T47D (cell line): Measurements from ENCODE around the gene PPM1B.
"Not testable (repeated sequence)": the region's sequence is repeated elsewhere in the genome, so short reads cannot be mapped to it uniquely, and the experiment has no call there.

Source experiments
- DNase-seq, 2 experiments: peaks; one replicate each; pipeline versions ENCODE4 v3.0.0 to v3.0.0-alpha.2; 2011 to 2012; ENCODE audit warnings: low read depth in 1 of 2, low spot score in 1 of 2
- JUND ChIP-seq: IDR thresholded peaks from 2 replicates; pipeline ENCODE4 v1.6.1; 2012; ENCODE audit warnings: low read depth
- in situ Hi-C: cut with HindIII; loops from 2 replicates; pipeline ENCODE4 v1.10.0; 2016; ENCODE audit warnings: low sequenced_read_pairs, low pct_unique_long_range_greater_than_20kb

The PPM1B gene

GRCh38 chr2:44168681-44169154 is at the start of gene PPM1B:
Gene PPM1B, plus strand, starts transcription at chr2:44168875. Its CDS starts 32,325 bp downstream, at chr2:44201200.
- TF ChIP-seq JUND, result no peak
- in situ Hi-C loops, result no loop called here
- peak in 1 of 2 experiments; percentile 90 for DNase-seq

- in situ Hi-C loops, result no loop called here
- no peak for DNase-seq
- TF ChIP-seq JUND, result no peak
Observed at GRCh38 chr2:44119878-44120277, 48.8 kb upstream of the PPM1B start.

GRCh38 chr2:44120428-44120827 is 48.2 kb upstream of the PPM1B start:
- DNase-seq, result no peak
- no peak for TF ChIP-seq JUND
- in situ Hi-C loops, result no loop called here

GRCh38 chr2:44121899-44122298 is 46.8 kb upstream of the PPM1B start:
- no peak for DNase-seq
- TF ChIP-seq JUND, result no peak
- in situ Hi-C loops, result no loop called here

GRCh38 chr2:44124500-44124899 is 44.2 kb upstream of the PPM1B start:
- no peak for DNase-seq
- in situ Hi-C loops, result no loop called here
- TF ChIP-seq JUND, result no peak

- in situ Hi-C loops, result no loop called here
- no peak for DNase-seq
- TF ChIP-seq JUND, result no peak
Observed at GRCh38 chr2:44126106-44126797, 42.4 kb upstream of the PPM1B start.

GRCh38 chr2:44130441-44130840 is 38.2 kb upstream of the PPM1B start:
- TF ChIP-seq JUND, result no peak
- DNase-seq, result no peak
- in situ Hi-C loops, result no loop called here

- no peak for DNase-seq
- in situ Hi-C loops, result no loop called here
- TF ChIP-seq JUND, result no peak
Observed at GRCh38 chr2:44131177-44131576, 37.5 kb upstream of the PPM1B start.

GRCh38 chr2:44133602-44134001 is 35.1 kb upstream of the PPM1B start:
- in situ Hi-C loops, DNase-seq: not testable (repeated sequence)

- no peak for TF ChIP-seq JUND
- DNase-seq, result no peak
- in situ Hi-C loops, result no loop called here
Observed at GRCh38 chr2:44134848-44135247, 33.8 kb upstream of the PPM1B start.

- TF ChIP-seq JUND, result no peak
- in situ Hi-C loops, result no loop called here
- no peak for DNase-seq
Observed at GRCh38 chr2:44135296-44135695, 33.4 kb upstream of the PPM1B start.

- no peak for TF ChIP-seq JUND
- in situ Hi-C loops, result no loop called here
- DNase-seq, result no peak
Observed at GRCh38 chr2:44135771-44136170, 32.9 kb upstream of the PPM1B start.

GRCh38 chr2:44136252-44136651 is 32.4 kb upstream of the PPM1B start:
- in situ Hi-C loops, result no loop called here
- no peak for DNase-seq
- TF ChIP-seq JUND, result no peak

- TF ChIP-seq JUND, result no peak
- in situ Hi-C loops, result no loop called here
- no peak for DNase-seq
Observed at GRCh38 chr2:44137048-44137447, 31.6 kb upstream of the PPM1B start.
